IPS-NIHi11 (cell line): Measurements from ENCODE around the gene CDH26.
A peak's percentile ranks its signal among the peaks of the same experiment; 100 is the strongest.

Source experiments
- DNase-seq: peaks from one replicate; pipeline ENCODE4 v3.0.0; 2012; ENCODE audit warnings: mixed read lengths, low spot score

Gene CDH26

DNA sequence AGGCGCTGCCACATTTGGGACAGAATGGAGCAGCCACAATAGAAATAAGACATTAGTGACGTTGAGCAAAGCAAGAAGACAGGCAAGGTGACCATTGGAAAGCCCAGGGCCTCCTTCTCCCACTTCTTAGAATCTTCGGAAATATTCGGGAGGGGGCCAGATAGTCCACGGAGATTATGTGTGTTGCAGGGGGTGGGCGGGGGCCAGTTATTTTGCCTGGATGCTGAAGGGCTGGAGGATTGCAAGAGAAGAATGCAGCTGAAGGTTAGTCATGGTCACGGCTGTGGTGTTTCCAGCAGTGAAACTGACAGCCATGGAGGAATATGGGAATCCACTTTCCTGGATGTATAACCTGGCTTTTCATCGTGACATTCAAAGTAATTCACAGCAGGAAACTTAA is 88.6 kb downstream of the CDH26 start:
- no peak for DNase-seq

DNA sequence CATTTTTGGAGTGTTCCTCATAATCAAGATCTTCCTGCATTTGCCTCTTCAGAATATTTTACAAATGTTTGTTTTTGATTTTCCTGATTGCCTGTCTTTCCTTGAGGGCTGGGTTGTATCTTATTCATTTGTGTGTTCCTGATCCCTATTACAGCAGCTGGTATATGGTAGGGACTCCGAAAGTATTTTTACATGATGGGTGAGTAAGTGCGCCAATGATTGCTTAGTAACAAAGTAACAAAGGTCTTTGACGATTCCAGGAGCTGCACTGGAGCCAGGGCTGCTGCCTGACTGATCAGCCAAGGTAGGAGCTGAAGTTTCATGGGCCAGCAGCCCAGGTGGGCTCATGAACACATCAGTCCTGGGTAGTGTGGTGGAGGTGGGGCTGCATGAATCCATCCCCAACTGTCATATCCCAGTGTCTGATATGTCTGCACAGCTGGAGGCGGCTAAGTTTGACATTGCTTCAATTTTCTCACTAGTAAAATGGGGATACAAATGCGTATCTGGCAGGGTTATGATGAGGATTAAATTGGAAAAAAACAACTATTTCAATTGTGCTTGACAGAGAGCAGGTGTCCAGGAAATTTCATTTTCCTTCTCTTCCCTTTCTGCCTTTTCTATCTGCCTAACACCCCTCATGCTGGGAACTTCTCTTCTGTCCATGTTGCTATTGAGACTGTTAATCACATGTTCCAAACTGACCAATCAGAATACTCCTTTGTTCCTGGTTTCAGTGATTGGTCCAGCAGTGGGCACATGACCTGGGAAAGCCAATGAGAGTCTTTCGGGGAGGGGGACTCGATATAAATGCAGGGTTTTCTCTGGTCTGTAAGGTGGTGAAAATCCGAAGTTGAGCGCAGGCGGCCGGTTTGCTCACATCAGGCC is 90.7 kb downstream of the CDH26 start:
- DNase-seq, result no peak

DNA sequence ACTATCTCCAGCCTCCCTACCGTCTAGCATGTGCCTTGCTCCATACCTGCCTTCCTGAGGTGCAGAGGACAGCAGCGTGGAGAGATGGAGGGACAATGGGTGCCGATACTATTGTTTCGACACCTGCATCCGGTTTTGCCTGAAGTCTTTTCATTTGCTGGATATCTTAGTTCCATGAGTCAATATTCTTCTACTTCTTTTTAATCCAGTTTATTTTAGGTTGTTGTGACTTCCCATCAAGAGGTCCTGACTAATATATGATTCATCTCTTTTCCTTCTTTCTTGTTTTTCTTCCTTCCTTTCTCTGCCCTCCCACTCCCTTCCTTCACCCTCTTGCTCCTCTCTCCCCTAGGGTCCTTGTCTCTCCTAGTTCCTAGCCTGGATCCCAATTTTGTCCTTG is 91.4 kb downstream of the CDH26 start:
- DNase-seq, result no peak

DNA sequence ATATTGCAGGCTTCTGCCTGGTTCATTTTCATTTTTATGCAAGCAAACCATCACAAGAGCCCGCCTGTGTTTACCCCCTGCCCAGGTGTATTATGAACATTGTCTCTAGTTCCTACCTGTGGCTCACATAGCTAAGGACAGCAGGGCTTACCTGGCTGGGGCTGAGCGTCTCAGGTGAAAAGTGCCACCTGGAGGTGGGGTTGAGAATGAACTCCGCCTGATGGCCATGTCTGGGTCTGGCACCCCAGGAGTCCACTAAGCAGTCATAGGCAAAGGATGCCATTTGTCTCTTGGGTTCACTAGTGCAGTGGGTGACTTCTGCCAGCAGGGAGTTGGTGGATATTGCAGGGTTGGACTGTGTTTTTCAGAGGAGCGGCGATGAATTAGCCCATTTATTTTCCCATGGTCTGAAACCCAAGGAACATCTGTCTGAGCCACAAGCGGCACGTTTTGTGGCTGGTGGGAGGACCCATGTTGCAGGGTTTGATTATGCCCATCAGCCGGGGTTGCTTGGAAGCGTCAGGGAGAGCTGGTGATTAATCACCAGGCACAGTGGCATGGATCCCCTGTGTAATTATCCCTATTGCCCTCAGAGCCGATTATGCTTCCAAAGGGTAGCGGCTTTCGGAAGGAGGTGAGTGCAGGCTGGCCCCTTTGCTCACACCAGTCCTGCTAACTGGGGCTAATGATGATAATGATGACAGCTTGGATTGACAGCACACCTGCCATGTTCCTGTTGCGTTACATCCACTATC is 92.1 kb downstream of the CDH26 start:
- peak; percentile 61 for DNase-seq

DNA sequence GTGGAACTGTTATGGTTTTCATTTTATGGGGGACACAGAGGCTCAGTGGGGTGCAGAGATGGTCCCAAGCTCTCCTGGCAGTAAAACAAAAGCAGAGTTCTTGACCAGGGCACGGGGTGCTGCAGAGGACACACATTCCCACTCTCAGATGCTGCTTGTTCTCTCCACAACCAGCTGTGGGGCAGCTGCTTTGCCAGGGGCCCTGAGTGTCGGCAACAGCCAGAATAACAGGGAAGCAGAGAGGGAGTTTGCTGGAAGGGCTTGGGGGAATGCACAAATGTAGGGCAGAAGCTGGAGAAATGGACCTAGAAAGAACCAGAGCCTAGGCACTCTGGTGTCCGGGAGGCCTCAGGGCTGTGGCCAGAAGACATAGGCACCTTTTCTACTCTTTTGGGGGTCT is 93.7 kb downstream of the CDH26 start:
- DNase-seq, result no peak

GRCh38 chr20:60052322-60052721 is 94.1 kb downstream of the CDH26 start:
- no peak for DNase-seq

GRCh38 chr20:60053125-60053817 is 95.0 kb downstream of the CDH26 start:
- DNase-seq, result no peak

DNA sequence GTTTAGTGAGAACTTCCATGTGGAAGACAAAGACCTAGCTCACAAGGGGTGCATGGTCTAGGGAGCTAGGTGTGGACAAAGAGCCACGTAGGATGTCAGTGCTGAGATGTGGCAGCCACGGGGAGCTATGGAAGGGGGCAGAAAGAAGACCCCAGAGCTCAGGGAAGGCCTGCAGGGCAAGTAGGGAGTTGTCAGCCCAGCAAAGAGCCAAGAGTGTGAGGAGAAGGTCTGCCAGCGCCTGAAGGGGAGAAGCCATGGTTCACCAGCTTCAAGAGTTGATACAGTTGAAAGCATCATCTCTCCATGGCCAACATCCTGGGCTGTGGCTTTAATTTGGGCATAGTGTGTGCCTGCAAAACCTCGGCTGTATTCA is 95.6 kb downstream of the CDH26 start:
- no peak for DNase-seq

- DNase-seq, result no peak
Measured at GRCh38 chr20:60054716-60055634, 96.8 kb downstream of the CDH26 start.

GRCh38 chr20:60055740-60056139 is 97.5 kb downstream of the CDH26 start:
- no peak for DNase-seq

- no peak for DNase-seq
Measured at GRCh38 chr20:60056407-60057122, 98.3 kb downstream of the CDH26 start.

GRCh38 chr20:60057123-60057865 is 99.1 kb downstream of the CDH26 start:
- peak; percentile 77 for DNase-seq

DNA sequence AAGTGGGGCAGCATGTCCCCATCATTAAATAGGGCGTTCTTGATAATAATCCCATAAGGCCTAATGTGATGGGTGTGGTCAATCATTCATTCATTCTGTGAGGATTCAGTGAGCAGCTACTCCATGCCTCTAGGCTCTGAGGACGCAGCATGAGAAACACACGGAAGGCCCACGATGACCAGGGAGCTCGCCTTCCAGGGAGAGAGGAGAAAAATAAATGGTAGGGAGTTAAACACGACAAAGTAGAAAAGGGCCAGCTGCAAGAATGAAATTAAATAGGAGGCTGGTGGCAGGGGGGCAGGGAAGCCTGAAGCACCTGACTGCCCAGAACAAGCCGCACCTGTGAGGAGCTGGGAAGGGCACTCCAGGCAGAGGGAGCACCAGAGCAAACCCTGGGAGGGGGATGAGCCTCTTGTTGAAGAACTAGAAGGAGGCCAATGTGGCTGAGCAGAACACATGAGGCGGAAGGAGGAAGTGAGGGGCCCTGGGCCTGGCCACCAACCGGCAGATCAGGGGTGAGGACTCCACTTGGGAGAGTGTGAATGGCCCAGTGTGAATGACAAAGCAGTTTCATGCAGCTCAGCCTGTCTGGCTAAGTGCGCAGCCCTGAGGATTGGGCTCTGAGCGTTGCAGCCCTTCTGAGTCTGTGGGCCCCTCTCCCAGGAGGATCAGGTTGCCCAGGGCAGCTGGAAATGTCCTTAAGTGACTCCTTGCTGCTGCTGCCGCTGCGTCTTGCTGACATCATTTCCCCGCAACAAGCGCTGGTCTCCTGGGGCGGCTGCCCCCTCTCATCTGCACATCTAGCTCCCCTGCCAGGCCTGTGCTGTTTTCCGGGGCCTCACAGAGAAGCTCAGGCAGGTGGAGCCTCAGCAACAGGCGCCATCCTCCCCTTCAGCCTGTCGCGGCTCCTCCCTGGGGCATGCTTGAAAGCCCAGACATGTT is 99.9 kb downstream of the CDH26 start:
- DNase-seq, result peak; percentile 36

DNA sequence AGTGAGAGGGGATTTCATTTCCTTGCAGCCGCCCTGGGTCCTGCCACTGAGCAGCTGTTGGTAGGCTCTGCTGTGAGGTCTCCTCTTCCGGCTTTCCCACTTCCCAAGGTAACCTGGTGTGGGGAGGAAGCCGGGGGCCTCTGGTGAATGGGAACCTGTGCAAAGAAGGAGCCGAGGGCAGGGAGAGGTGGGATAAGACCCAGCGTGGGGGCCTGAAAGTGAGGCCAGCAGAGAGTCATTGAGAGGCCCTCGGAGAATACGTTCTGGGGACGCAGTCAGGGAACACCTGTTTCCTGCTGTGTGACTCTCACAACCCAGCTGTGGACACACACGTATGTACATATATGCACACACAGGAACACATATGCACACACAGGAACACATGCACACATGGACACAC is 100.7 kb downstream of the CDH26 start:
- no peak for DNase-seq

- DNase-seq, result no peak
Measured at GRCh38 chr20:60060006-60060557, 101.9 kb downstream of the CDH26 start.

GRCh38 chr20:60060593-60060992 is 102.4 kb downstream of the CDH26 start:
- no peak for DNase-seq

DNA sequence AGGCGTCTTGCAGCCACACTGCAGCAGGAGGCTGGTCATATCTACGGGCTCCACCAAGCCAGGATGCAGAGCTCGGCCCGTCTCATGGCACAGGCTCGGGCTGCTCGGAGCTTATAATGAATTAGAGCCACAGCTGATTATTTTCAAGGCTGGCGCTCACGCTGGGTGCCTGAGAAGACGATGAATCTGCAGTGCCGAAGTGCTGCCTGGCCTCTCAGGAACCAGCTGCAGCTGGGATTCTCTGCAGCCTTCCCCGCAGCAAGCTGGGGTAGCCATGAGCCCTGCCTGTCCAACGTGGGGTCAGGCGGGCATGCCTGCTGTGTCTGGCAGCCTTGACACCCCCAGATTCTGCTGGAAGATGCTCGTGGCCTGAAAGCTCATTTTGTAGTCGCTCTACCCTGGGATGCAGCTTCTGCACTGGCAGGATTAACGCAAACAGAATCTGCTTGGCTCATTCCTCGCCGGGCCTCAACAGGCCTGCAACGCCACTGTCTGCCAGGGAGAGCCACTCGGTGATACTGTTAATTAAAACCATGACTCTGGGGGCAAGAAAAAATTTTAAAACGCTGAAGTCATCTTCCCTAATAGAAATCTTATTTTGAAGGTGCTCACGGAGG is 104.3 kb downstream of the CDH26 start:
- DNase-seq, result no peak

DNA sequence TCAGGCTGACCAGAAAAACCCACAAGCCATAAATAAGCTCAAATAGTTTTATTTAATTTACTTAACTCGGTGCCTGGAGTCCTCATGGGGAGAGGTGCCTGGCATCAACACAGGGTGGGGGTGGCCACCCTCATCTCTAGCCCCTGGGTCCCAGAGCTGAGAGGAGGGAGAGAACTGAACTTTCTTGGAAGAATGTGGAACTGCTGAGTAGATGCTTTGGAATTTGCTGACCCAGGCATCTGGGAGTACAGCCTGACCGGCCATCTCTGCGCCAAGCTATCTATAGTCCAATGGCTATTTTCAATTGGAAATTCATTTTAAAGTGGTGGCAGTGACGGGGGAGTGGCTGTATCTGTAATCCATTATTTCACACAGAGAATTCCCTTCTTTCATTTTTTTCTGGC is 104.8 kb downstream of the CDH26 start:
- no peak for DNase-seq
